ENCODE measurements around the gene PCSK9. TPM values are rescaled to one million over a fixed set of nuclear protein-coding genes. Genes with fewer than 3 reads are reported as not detected.

PCSK9 gene
- total RNA-seq, 1 donor from 2014 or later, result 23.7 TPM

DNA sequence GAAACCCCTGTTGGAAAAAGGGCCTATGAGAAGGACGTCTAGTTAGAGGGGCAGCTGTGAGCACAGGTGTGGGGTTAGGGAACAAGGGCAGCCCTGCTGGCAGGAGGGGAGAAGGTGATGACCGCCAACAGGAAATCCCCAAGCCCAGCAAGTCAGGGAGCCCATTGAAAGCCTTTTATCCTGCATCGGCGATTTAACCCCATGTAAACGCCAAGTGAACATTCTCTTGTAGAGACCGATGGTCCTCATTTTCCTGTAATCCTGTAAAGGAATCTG, 41.7 kb upstream of the PCSK9 start:
- Mint-ChIP-seq H3K4me1 (peaks cover 19% of the 10 kb centered on the region), H3K9me3 (no peaks in the 10 kb centered on the region), H3K36me3 (ENCODE audit: low read depth) (no peaks in the 10 kb centered on the region), H3K27me3 (ENCODE audit: low read depth) (peaks cover 57% of the 10 kb centered on the region), H3K27ac (ENCODE audit: unreplicated experiment) (no peak overlapping the region), H3K4me3 (no peak overlapping the region)
- DNase-seq (ENCODE audit: low read depth, low spot score), result no peak
- TF ChIP-seq, protein P1, sequence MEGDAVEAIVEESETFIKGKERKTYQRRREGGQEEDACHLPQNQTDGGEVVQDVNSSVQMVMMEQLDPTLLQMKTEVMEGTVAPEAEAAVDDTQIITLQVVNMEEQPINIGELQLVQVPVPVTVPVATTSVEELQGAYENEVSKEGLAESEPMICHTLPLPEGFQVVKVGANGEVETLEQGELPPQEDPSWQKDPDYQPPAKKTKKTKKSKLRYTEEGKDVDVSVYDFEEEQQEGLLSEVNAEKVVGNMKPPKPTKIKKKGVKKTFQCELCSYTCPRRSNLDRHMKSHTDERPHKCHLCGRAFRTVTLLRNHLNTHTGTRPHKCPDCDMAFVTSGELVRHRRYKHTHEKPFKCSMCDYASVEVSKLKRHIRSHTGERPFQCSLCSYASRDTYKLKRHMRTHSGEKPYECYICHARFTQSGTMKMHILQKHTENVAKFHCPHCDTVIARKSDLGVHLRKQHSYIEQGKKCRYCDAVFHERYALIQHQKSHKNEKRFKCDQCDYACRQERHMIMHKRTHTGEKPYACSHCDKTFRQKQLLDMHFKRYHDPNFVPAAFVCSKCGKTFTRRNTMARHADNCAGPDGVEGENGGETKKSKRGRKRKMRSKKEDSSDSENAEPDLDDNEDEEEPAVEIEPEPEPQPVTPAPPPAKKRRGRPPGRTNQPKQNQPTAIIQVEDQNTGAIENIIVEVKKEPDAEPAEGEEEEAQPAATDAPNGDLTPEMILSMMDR (conservative IDR thresholded peaks at IDR 0.05), result no peak

GRCh38 chr1:54998100-54998499, 41.2 kb upstream of the PCSK9 start:
- TF ChIP-seq, protein P1 (conservative IDR thresholded peaks at IDR 0.05), result no peak
- Mint-ChIP-seq H3K27ac (ENCODE audit: unreplicated experiment) (no peak overlapping the region), H3K4me1 (peaks cover 19% of the 10 kb centered on the region), H3K9me3 (no peaks in the 10 kb centered on the region), H3K4me3 (no peak overlapping the region), H3K36me3 (ENCODE audit: low read depth) (no peaks in the 10 kb centered on the region), H3K27me3 (ENCODE audit: low read depth) (peaks cover 57% of the 10 kb centered on the region)
- no peak for DNase-seq (ENCODE audit: low read depth, low spot score)

DNA sequence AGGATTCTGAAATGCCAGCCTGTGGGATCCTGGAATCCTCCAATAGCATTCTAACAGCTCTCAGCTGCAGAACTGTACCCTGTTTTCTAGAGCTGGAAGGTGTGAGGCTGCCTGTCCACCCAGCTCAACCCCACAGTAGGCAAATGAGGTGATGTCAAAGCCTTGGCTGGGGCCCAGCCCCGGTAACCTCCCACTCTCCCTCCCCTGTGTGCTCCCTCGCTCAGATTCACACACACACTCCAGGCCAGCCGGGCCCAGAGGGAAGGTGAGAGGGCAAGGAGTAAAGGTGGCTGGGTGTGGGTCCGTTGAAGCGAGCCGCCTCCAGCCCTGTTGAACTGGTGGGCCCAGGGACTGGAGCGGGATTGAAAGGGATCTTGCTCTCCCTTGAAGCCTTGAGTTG, 40.7 kb upstream of the PCSK9 start, which contains the start of gene BSND:
TSS of gene BSND (plus strand) at position 257 of the 400 bp plus-strand sequence. CDS start 254 bp downstream, outside the sequence.
- no peak for DNase-seq (ENCODE audit: low read depth, low spot score)
- TF ChIP-seq, protein P1 (conservative IDR thresholded peaks at IDR 0.05), result no peak
- Mint-ChIP-seq H3K4me1 (peaks cover 19% of the 10 kb centered on the region), H3K9me3 (no peaks in the 10 kb centered on the region), H3K36me3 (ENCODE audit: low read depth) (no peaks in the 10 kb centered on the region), H3K27ac (ENCODE audit: unreplicated experiment) (no peak within 1 kb of the TSS), H3K4me3 (no peak within 1 kb of the TSS), H3K27me3 (ENCODE audit: low read depth) (peaks cover 57% of the 10 kb centered on the region)

- H3K27me3 Mint-ChIP-seq (ENCODE audit: low read depth), result peaks cover 47% of the 10 kb centered on the region
- no peak overlapping the region for H3K27ac Mint-ChIP-seq (ENCODE audit: unreplicated experiment)
- H3K4me1 Mint-ChIP-seq, result peaks cover 14% of the 10 kb centered on the region
- H3K9me3 Mint-ChIP-seq, result no peaks in the 10 kb centered on the region
- no peak overlapping the region for H3K4me3 Mint-ChIP-seq
- H3K36me3 Mint-ChIP-seq (ENCODE audit: low read depth), result no peaks in the 10 kb centered on the region
- no peak for DNase-seq (ENCODE audit: low read depth, low spot score)
- TF ChIP-seq, protein P1 (conservative IDR thresholded peaks at IDR 0.05), result no peak
Measured at GRCh38 chr1:55000110-55001085, 39.0 kb upstream of the PCSK9 start.

DNA sequence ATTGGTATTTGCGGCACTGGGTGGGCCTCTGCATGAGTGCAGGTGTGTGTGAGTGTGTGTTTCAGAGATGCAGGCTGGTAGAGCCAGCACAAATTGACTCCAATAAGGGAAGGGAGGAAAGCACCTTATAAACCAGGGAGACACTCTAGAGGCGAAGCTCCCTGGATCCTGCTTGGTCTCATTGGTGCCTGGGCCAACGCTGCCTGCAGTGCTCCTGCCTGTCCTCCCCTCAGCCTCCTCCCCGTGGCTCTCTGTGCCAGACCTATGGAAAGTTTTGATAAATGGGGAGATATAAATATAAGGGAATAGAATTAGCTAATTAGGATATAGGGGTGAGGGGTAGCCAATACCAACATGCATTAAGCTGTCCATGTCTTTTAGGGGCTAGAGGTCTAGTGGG, 38.0 kb upstream of the PCSK9 start:
- TF ChIP-seq, protein P1 (conservative IDR thresholded peaks at IDR 0.05), result no peak
- peaks cover 38% of the 10 kb centered on the region for H3K27me3 Mint-ChIP-seq (ENCODE audit: low read depth)
- H3K4me1 Mint-ChIP-seq, result peaks cover 8% of the 10 kb centered on the region

More for the DNA sequence above, 38.0 kb upstream of the PCSK9 start:
- no peaks in the 10 kb centered on the region for H3K36me3 Mint-ChIP-seq (ENCODE audit: low read depth)
- no peaks in the 10 kb centered on the region for H3K9me3 Mint-ChIP-seq
- no peak overlapping the region for H3K27ac Mint-ChIP-seq (ENCODE audit: unreplicated experiment)
- H3K4me3 Mint-ChIP-seq, result no peak overlapping the region
- no peak for DNase-seq (ENCODE audit: low read depth, low spot score)
